H9 (cell line): ENCODE results near the gene MAPK8. TPM values are rescaled to one million over a fixed set of nuclear protein-coding genes. Genes with fewer than 3 reads are reported as not detected.

ENCODE experiments used
- DNase-seq: peaks from one replicate; pipeline ENCODE4 v3.0.0-alpha.2; 2017
- H2AFZ ChIP-seq: one replicate; pipeline ENCODE4 v1.6.1; 2013; ENCODE audit warnings: mild to moderate bottlenecking, low read length, control low read depth, moderate library complexity
- H2AK5ac ChIP-seq: 2 replicates; pipeline ENCODE4 v1.6.1; 2013; ENCODE audit warnings: low read length, control low read depth, mixed read lengths; ENCODE audit not compliant: insufficient read length
- H2BK120ac ChIP-seq: one replicate; pipeline ENCODE4 v1.6.1; 2013; ENCODE audit warnings: low read depth, mild to moderate bottlenecking, low read length, control low read depth, inconsistent platforms; ENCODE audit not compliant: poor library complexity, severe bottlenecking
- H2BK12ac ChIP-seq: 2 replicates; pipeline ENCODE4 v1.6.1; 2013; ENCODE audit warnings: low read length, control low read depth, mixed read lengths, low read depth; ENCODE audit not compliant: insufficient read length
- H2BK15ac ChIP-seq: 2 replicates; pipeline ENCODE4 v1.6.1; 2013; ENCODE audit warnings: low read depth, low read length, control low read depth
- H2BK20ac ChIP-seq: one replicate; pipeline ENCODE4 v1.6.1; 2013; ENCODE audit warnings: low read depth, mild to moderate bottlenecking, low read length, control low read depth, inconsistent platforms; ENCODE audit not compliant: poor library complexity, severe bottlenecking
- H2BK5ac ChIP-seq: 2 replicates; pipeline ENCODE4 v1.6.1; 2013; ENCODE audit warnings: low read length, control low read depth, mixed read lengths; ENCODE audit not compliant: insufficient read length
- H3K14ac ChIP-seq: 2 replicates; pipeline ENCODE4 v1.6.1; 2013; ENCODE audit warnings: low read length, control low read depth; ENCODE audit not compliant: insufficient read depth
- H3K18ac ChIP-seq: 2 replicates; pipeline ENCODE4 v1.6.1; 2013; ENCODE audit warnings: low read depth, mild to moderate bottlenecking, mixed read lengths, low read length, control low read depth; ENCODE audit not compliant: insufficient read length
- H3K23ac ChIP-seq: 2 replicates; pipeline ENCODE4 v1.6.1; 2013; ENCODE audit warnings: low read length, control low read depth, mixed read lengths, low read depth; ENCODE audit not compliant: insufficient read length
- H3K23me2 ChIP-seq: 2 replicates; pipeline ENCODE4 v1.6.1; 2013; ENCODE audit warnings: low read depth, mild to moderate bottlenecking, mixed read lengths, low read length, control low read depth; ENCODE audit not compliant: insufficient read length, poor library complexity, severe bottlenecking
- H3K27ac ChIP-seq: 2 replicates; pipeline ENCODE4 v1.5.1; 2013; ENCODE audit warnings: low read length, control low read depth, mixed read lengths, low read depth; ENCODE audit not compliant: insufficient read length
- H3K27me3 ChIP-seq: 2 replicates; pipeline ENCODE4 v1.6.1; 2013; ENCODE audit warnings: low read length, control low read depth, inconsistent platforms; ENCODE audit not compliant: insufficient read depth
- H3K4ac ChIP-seq: 2 replicates; pipeline ENCODE4 v1.6.1; 2013; ENCODE audit warnings: low read depth, mild to moderate bottlenecking, control low read depth, inconsistent platforms, low read length, moderate library complexity
- H3K4me1 ChIP-seq: 2 replicates; pipeline ENCODE4 v1.6.1; 2013; ENCODE audit warnings: low read length, control low read depth, inconsistent platforms; ENCODE audit not compliant: insufficient read depth
- H3K4me2 ChIP-seq: 2 replicates; pipeline ENCODE4 v1.6.1; 2013; ENCODE audit warnings: low read length, control low read depth, mixed read lengths; ENCODE audit not compliant: insufficient read length, insufficient read depth
- H3K56ac ChIP-seq: 2 replicates; pipeline ENCODE4 v1.6.1; 2013; ENCODE audit warnings: low read depth, mild to moderate bottlenecking, mixed read lengths, low read length, control low read depth; ENCODE audit not compliant: insufficient read length
- H3K79me1 ChIP-seq: 2 replicates; pipeline ENCODE4 v1.6.1; 2013; ENCODE audit warnings: low read depth, mild to moderate bottlenecking, moderate library complexity, low read length, control low read depth, inconsistent platforms; ENCODE audit not compliant: insufficient read depth, poor library complexity, severe bottlenecking
- H3K79me2 ChIP-seq: 2 replicates; pipeline ENCODE4 v1.6.1; 2013; ENCODE audit warnings: low read length, control low read depth, inconsistent platforms; ENCODE audit not compliant: insufficient read depth
- H3K9ac ChIP-seq: 2 replicates; pipeline ENCODE4 v1.6.1; 2013; ENCODE audit warnings: low read length, control low read depth, mixed read lengths; ENCODE audit not compliant: insufficient read length; ENCODE audit errors: extremely low read depth
- H3K9me3 ChIP-seq: one replicate; pipeline ENCODE4 v1.6.1; 2013; ENCODE audit warnings: low read depth, low read length, inconsistent platforms; ENCODE audit not compliant: control insufficient read depth
- H3T11ph ChIP-seq: one replicate; pipeline ENCODE4 v1.6.1; 2013; ENCODE audit warnings: mild to moderate bottlenecking, low read length, control low read depth, inconsistent platforms
- H4K20me1 ChIP-seq: one replicate; pipeline ENCODE4 v1.6.1; 2013; ENCODE audit not compliant: control insufficient read depth, insufficient read length, insufficient read depth
- H4K5ac ChIP-seq: 2 replicates; pipeline ENCODE4 v1.6.1; 2013; ENCODE audit warnings: low read depth, mild to moderate bottlenecking, mixed read lengths, low read length, control low read depth; ENCODE audit not compliant: insufficient read length
- H4K8ac ChIP-seq: replicated peaks from 2 replicates; pipeline ENCODE4 v1.6.1; 2013; ENCODE audit warnings: low read length, control low read depth, mixed read lengths, low read depth; ENCODE audit not compliant: insufficient read length
- H4K91ac ChIP-seq: 2 replicates; pipeline ENCODE4 v1.6.1; 2013; ENCODE audit warnings: low read depth, mild to moderate bottlenecking, moderate library complexity, mixed read lengths, low read length, control low read depth; ENCODE audit not compliant: insufficient read length
- H3K27ac Mint-ChIP-seq, 3 experiments: 2 replicates in 2 of 3; 3 replicates in 1 of 3; pipeline ENCODE4 v1.8.0; 2020 to 2021; ENCODE audit warnings: mixed read lengths in 3 of 3, mild to moderate bottlenecking in 1 of 3, moderate library complexity in 1 of 3
- H3K27me3 Mint-ChIP-seq: 2 replicates; pipeline ENCODE4 v1.8.0; 2021; ENCODE audit warnings: low read depth, mild to moderate bottlenecking, moderate library complexity, mixed read lengths
- H3K36me3 Mint-ChIP-seq, 3 experiments: 2 replicates in 2 of 3; 3 replicates in 1 of 3; pipeline ENCODE4 v1.8.0; 2020 to 2021; ENCODE audit warnings: low read depth in 3 of 3, mixed read lengths in 3 of 3; ENCODE audit not compliant: insufficient read depth in 1 of 3
- H3K4me1 Mint-ChIP-seq, 2 experiments: 2 replicates each; pipeline ENCODE4 v1.8.0; 2020; ENCODE audit warnings: mixed read lengths in 2 of 2
- H3K4me3 Mint-ChIP-seq, 2 experiments: 2 replicates in 1 of 2; 3 replicates in 1 of 2; pipeline ENCODE4 v1.8.0; 2020 to 2021; ENCODE audit warnings: mild to moderate bottlenecking in 2 of 2, mixed read lengths in 2 of 2, moderate library complexity in 1 of 2
- H3K9me3 Mint-ChIP-seq, 2 experiments: 2 replicates in 1 of 2; 3 replicates in 1 of 2; pipeline ENCODE4 v1.8.0; 2020; ENCODE audit warnings: mild to moderate bottlenecking in 2 of 2, mixed read lengths in 2 of 2, moderate library complexity in 1 of 2
- CTCF ChIP-seq: fragments of 200-600 bp; sonication (generic); conservative IDR thresholded peaks from 3 replicates; pipeline ENCODE4 v1.8.0; 2021; ENCODE audit warnings: antibody characterized with exemption, mild to moderate bottlenecking
- WGBS: extraction: QIAGEN DNeasy Blood & Tissue Kit; methylation state at CpG from one replicate; pipeline ENCODE4 v1.1.7; 2013; ENCODE audit warnings: missing lambda C conversion rate, low lambda C conversion rate, mixed read lengths; ENCODE audit not compliant: insufficient read length; ENCODE audit errors: extremely low coverage; 5-methylcytosine and 5-hydroxymethylcytosine counted together
- total RNA-seq: library from RNA; stranded (reverse); gene quantifications from 2 replicates; pipeline ENCODE4 v1.2.1, GENCODE V29; 2021

MAPK8 gene
- total RNA-seq, 1 experiment from 2014 or later: 52.0 TPM

GRCh38 chr10:48336978-48337599 lies 30.6 kb downstream of the MAPK8 start:
- peaks cover 14 to 18% (median 15%) of the 10 kb centered on the region in 3 experiments for H3K36me3 Mint-ChIP-seq
- H3K27ac Mint-ChIP-seq: no peak overlapping the region; a peak in 1 of 7 replicates
- Histone ChIP-seq H2AFZ (no peak overlapping the region), H3K14ac (no peak overlapping the region), H2AK5ac (no peak overlapping the region), H3K4ac (no peak overlapping the region), H2BK120ac (no peak overlapping the region), H3T11ph (no peak overlapping the region), H3K18ac (no peak overlapping the region), H3K9ac (no peak overlapping the region), H3K79me1 (peaks cover 10% of the 10 kb centered on the region), H3K23me2 (no peaks in the 10 kb centered on the region), H3K56ac (no peak overlapping the region), H2BK5ac (no peak overlapping the region), H2BK15ac (no peak overlapping the region), H2BK12ac (no peak overlapping the region), H3K27me3 (no peaks in the 10 kb centered on the region), H4K20me1 (no peaks in the 10 kb centered on the region), H3K9me3 (peaks cover 8% of the 10 kb centered on the region), H3K4me2 (no peak overlapping the region), H4K5ac (no peak overlapping the region), H4K91ac (no peak overlapping the region), H2BK20ac (no peak overlapping the region), H3K27ac (no peak overlapping the region), H3K4me1 (peaks cover 2% of the 10 kb centered on the region; the same call in 1 of the 2 replicates), H4K8ac (no peak overlapping the region), H3K79me2 (peaks cover 2% of the 10 kb centered on the region; the same call in 1 of the 2 replicates), H3K23ac (no peak overlapping the region)
- no peaks in the 10 kb centered on the region for H3K27me3 Mint-ChIP-seq
- H3K9me3 Mint-ChIP-seq: peaks cover 4 to 9% of the 10 kb centered on the region in 2 experiments
- TF ChIP-seq CTCF: no peak
- no CpG with 5 or more reads among the region's 7 CpGs for WGBS
- no peak overlapping the region for H3K4me3 Mint-ChIP-seq
- DNase-seq: no peak
- peaks cover 4 to 6% of the 10 kb centered on the region in 2 experiments for H3K4me1 Mint-ChIP-seq
